Ovary (tissue), 9 donors: ENCODE results near the gene CCP110. TPM values are rescaled to one million over a fixed set of nuclear protein-coding genes. Genes with fewer than 3 reads are reported as not detected.

Experiments
- DNase-seq, 5 donors: peaks; one replicate each; pipeline ENCODE4 v3.0.0-alpha.2; 2019 to 2020
- H3K27ac ChIP-seq, 2 donors: fragments of 200-600 bp; one replicate each; pipeline versions ENCODE4 v1.5.1 to v1.8.0; 2019 to 2022
- H3K27me3 ChIP-seq: fragments of 200-600 bp; one replicate; pipeline ENCODE4 v1.8.0; 2022
- H3K36me3 ChIP-seq: fragments of 200-600 bp; sonication (generic); one replicate; pipeline ENCODE4 v1.5.1; 2019
- H3K4me1 ChIP-seq: one replicate; pipeline ENCODE4 v1.8.1; 2013; ENCODE audit warnings: mild to moderate bottlenecking, moderate library complexity; ENCODE audit not compliant: insufficient read depth
- H3K4me3 ChIP-seq: fragments of 200-600 bp; sonication (generic); one replicate; pipeline ENCODE4 v1.5.1; 2017
- H3K9me3 ChIP-seq, 2 donors: fragments of 200-600 bp in 1 of 2; sonication (generic) in 1 of 2; one replicate each; pipeline versions ENCODE4 v1.5.1 to v1.8.1; 2013 to 2019; ENCODE audit warnings: mild to moderate bottlenecking in 1 of 2, moderate library complexity in 1 of 2
- EP300 ChIP-seq: sonication (generic); formaldehyde crosslinking; IDR thresholded peaks from one replicate; pipeline ENCODE4 v1.6.1; 2017; ENCODE audit warnings: antibody characterized with exemption
- POLR2A ChIP-seq: fragments of 450-650 bp; IDR thresholded peaks from one replicate; pipeline ENCODE4 v1.6.1; 2017; ENCODE audit warnings: antibody characterized with exemption, mild to moderate bottlenecking, moderate library complexity
- WGBS, 3 donors: extraction: QIAGEN DNeasy Blood & Tissue Kit in 1 of 3; methylation state at CpG; one replicate each; pipeline versions ENCODE4 v1.1.5 to v1.1.7; 2013 to 2017; 5-methylcytosine and 5-hydroxymethylcytosine counted together
- intact Hi-C, 4 donors: fragments of 100-400 bp; cut with DNase I; formaldehyde crosslinking; loops; one replicate each; pipeline versions ENCODE4 v1.11.0 to v1.15.1; 2022 to 2023
- polyA plus RNA-seq, 2 donors: library from polyadenylated mRNA; stranded (reverse); fragments of 200-250 nt in 1 of 2; fragments of 350-450 nt in 1 of 2; fragmentation: Illumina TruSeq in 1 of 2; extraction: RNeasy Lipid Tissue Mini Kit (QIAGEN cat#74804) in 1 of 2; gene quantifications; one replicate each; pipeline ENCODE4 v1.2.3, GENCODE V29; 2013 to 2014
- total RNA-seq, 7 donors: library from RNA; depleted of rRNA in 2 of 7; stranded (reverse); fragments of >200 nt in 2 of 7; fragmentation: NEBNext Ultra II Directional in 3 of 7; extraction: Animal tissue kit (Norgen Biotek cat#: 25700) in 3 of 7; gene quantifications; one replicate each; pipeline versions ENCODE4 v1.1.0 to v1.2.4, GENCODE V29; 2016 to 2023
- TF ChIP-seq, protein P1 (sequence below), 3 donors: fragments of 450-650 bp in 2 of 3; fragments of 200-600 bp in 1 of 3; IDR thresholded peaks; one replicate each; pipeline versions ENCODE4 v1.5.1 to v1.8.0; 2016 to 2022; ENCODE audit warnings: antibody characterized with exemption in 3 of 3, mild to moderate bottlenecking in 1 of 3
- donor health status: DM: no; HTN: no; CAD: no; lungs with moderate emphysema.
- donor health status: DM: no; HTN: no; CAD: no.
- donor health status: Bipolar disorder and iron deficiency.
- donor health status: DM: yes; HTN: yes; CAD: no.
- donor health status: DM: no; HTN: no; CAD: no.
- donor health status: DM: yes; HTN: yes; CAD: no.

CCP110 gene
- total and polyA plus RNA-seq, 9 donors = 7.2 to 22.9 (median 19.1) TPM

DNA sequence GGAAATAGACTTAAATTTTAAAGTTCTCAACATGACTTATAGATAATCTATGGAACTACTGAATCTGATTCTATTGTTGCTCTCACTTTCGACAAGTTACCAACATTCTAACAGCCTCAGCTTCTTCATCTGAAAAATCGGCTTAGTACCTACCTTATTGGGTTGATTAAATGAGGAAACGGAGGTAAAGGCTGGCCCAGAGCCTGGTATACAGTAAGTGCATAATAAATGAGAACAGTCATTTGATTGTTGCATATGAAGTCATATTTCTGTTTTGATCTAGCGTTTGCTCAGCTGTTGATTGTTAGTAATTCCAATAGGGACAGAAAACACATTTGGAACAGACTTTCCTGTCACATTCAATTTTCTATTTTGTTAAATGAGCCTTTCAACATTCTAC, 36.3 kb downstream of the CCP110 start:
- 88 to 94% (median 90%) methylated on average over 4 of the region's 4 CpGs for whole genome bisulfite sequencing, 3 donors
- TF ChIP-seq EP300 (no peak), POLR2A (no peak)
- TF ChIP-seq, protein P1, sequence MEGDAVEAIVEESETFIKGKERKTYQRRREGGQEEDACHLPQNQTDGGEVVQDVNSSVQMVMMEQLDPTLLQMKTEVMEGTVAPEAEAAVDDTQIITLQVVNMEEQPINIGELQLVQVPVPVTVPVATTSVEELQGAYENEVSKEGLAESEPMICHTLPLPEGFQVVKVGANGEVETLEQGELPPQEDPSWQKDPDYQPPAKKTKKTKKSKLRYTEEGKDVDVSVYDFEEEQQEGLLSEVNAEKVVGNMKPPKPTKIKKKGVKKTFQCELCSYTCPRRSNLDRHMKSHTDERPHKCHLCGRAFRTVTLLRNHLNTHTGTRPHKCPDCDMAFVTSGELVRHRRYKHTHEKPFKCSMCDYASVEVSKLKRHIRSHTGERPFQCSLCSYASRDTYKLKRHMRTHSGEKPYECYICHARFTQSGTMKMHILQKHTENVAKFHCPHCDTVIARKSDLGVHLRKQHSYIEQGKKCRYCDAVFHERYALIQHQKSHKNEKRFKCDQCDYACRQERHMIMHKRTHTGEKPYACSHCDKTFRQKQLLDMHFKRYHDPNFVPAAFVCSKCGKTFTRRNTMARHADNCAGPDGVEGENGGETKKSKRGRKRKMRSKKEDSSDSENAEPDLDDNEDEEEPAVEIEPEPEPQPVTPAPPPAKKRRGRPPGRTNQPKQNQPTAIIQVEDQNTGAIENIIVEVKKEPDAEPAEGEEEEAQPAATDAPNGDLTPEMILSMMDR (IDR thresholded peaks at IDR 0.05) = no peak
- intact Hi-C loops = loop anchor here in 1 of 4 donors (5.0 kb wide), 1 partner anchor 327 kb away; no protein-coding TSS in a partner anchor
- peaks cover 7% of the 10 kb centered on the region for H3K4me1 ChIP-seq
- H3K36me3 ChIP-seq = no peaks in the 10 kb centered on the region
- DNase-seq = no peak
- no peaks in the 10 kb centered on the region for H3K27me3 ChIP-seq
- H3K4me3 ChIP-seq = no peak overlapping the region
- no peak overlapping the region for H3K27ac ChIP-seq
- no peaks in the 10 kb centered on the region for H3K9me3 ChIP-seq

DNA sequence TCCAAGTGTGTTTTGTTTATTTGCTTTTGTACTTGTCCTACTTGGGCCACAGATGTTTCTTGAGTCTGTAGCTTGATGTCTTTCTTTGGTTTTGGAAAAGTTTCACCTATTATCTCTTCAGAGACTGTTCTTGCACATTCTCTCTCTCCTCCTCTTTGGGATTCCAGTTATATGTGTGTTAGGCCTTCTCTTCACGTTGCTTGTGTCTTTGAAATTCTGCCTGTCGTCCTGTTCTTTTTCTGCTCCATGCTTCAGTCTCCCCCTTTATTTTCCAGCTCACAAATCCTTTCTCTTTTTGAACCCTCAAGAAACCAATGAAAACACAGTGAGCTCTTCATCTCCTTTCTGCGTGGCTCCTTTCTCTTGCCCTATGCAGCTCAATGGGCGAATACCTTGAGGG, 39.6 kb downstream of the CCP110 start:
- no peak for DNase-seq
- H3K36me3 ChIP-seq = no peaks in the 10 kb centered on the region
- peaks cover 3% of the 10 kb centered on the region for H3K4me1 ChIP-seq
- no peak for TF ChIP-seq POLR2A
- TF ChIP-seq, protein P1 (IDR thresholded peaks at IDR 0.05) = no peak
- no peak for TF ChIP-seq EP300
- no peaks in the 10 kb centered on the region for H3K27me3 ChIP-seq
- WGBS, 3 donors = 97 to 99% (median 99%) methylated on average over 4 of the region's 4 CpGs
- no peak overlapping the region for H3K27ac ChIP-seq
- no peak overlapping the region for H3K4me3 ChIP-seq
- H3K9me3 ChIP-seq = no peaks in the 10 kb centered on the region
- intact Hi-C loops = loop anchor here in 1 of 4 donors (5.0 kb wide), 1 partner anchor 324 kb away; no protein-coding TSS in a partner anchor

DNA sequence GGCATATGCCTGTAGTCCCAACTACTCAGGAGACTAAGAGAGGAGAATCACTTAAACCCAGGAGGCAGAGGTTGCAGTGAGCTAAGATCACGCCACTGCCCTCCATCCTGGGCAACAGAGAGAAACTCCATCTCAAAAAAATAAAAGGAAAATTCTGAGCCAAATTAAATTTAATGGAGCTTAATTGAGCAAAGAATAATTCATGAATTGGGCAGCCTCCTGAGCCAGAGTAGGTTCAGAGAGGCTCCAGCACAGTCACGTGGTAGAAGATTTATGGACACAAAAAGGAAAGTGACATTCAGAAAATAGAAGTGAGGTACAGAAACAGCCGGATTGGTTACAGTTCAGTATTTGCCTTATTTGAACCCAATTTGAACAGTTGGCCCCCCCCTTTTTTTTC, 42.6 kb downstream of the CCP110 start:
- H3K27ac ChIP-seq = no peak overlapping the region
- DNase-seq = no peak
- intact Hi-C loops = no loop called here
- H3K27me3 ChIP-seq = no peaks in the 10 kb centered on the region
- no peaks in the 10 kb centered on the region for H3K36me3 ChIP-seq
- WGBS, 3 donors = 89 to 99% (median 96%) methylated on average over 3 of the region's 3 CpGs
- no peak overlapping the region for H3K4me3 ChIP-seq
- TF ChIP-seq EP300 (no peak), POLR2A (no peak)
- TF ChIP-seq, protein P1 (IDR thresholded peaks at IDR 0.05) = no peak
- no peaks in the 10 kb centered on the region for H3K9me3 ChIP-seq
- peaks cover 1% of the 10 kb centered on the region for H3K4me1 ChIP-seq

DNA sequence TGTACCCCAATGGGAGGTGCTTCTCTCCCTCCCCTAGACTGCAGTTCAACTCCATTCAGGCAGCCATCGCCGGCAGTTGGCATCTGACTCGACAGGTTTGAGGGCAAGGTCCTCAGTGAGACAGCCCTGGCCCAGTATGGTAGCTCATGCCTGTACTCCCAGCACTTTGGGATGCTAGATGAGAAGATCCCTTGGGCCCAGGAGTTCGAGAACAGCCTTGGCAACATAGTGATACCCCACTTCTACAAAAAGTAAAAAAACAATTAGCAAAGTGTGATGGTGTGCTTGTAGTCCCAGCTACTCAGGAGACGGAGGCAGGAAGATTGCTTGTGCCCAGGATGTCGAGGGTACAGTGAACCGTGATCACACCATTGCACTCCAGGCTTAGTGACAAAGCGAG, 43.8 kb downstream of the CCP110 start:
- no peaks in the 10 kb centered on the region for H3K4me1 ChIP-seq
- H3K27ac ChIP-seq = no peak overlapping the region
- intact Hi-C loops = no loop called here
- TF ChIP-seq, protein P1 (IDR thresholded peaks at IDR 0.05) = no peak
- TF ChIP-seq POLR2A = no peak
- no peak for TF ChIP-seq EP300
- no peaks in the 10 kb centered on the region for H3K9me3 ChIP-seq
- DNase-seq = no peak
- H3K4me3 ChIP-seq = no peak overlapping the region
- no peaks in the 10 kb centered on the region for H3K27me3 ChIP-seq
- WGBS, 3 donors = 92 to 95% (median 93%) methylated on average over 8 of the region's 8 CpGs
- H3K36me3 ChIP-seq = no peaks in the 10 kb centered on the region
